ENCODE results near the gene RIPPLY3.

DNA sequence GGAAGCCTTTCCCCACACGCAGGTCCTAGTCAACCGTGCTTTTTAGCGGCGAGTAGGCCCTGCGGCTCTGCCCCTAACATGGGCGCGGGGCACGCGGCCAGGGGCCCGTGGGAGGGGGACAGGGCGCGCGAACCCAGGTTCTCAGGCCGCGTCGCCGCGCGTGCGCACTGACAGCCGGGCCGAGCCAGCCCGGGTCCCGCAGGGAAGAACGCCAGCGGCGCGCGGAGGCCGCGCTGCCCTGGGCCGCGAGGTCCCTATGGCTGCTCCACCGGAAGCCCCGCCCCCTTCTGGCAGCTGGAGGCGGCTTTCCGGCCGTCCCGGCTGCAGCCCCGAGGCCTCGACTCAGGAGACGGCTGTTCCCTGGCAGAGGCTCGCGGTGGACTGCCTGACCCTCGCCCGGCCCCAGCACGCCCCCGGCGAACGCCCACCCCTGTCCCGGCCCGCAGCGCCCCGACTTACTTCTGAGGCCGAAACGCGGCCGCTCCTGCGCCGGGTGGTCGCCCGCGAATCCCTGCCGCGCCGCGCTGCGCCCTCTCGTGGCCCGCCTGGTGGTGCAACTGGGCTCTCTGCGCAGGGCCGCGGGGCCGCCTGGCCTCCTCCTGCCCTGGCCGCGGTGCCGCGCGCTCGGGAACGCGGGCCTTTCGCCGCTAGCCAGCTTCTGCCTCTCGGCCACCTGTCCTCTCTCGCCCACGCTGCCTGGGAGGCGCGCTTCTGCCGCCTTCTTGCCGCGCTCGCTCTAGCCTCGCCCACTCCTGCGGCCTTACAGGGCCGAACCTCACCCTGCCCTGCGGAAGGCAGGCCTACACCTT lies 16.6 kb upstream of the RIPPLY3 start:
- TF ChIP-seq, protein P1, sequence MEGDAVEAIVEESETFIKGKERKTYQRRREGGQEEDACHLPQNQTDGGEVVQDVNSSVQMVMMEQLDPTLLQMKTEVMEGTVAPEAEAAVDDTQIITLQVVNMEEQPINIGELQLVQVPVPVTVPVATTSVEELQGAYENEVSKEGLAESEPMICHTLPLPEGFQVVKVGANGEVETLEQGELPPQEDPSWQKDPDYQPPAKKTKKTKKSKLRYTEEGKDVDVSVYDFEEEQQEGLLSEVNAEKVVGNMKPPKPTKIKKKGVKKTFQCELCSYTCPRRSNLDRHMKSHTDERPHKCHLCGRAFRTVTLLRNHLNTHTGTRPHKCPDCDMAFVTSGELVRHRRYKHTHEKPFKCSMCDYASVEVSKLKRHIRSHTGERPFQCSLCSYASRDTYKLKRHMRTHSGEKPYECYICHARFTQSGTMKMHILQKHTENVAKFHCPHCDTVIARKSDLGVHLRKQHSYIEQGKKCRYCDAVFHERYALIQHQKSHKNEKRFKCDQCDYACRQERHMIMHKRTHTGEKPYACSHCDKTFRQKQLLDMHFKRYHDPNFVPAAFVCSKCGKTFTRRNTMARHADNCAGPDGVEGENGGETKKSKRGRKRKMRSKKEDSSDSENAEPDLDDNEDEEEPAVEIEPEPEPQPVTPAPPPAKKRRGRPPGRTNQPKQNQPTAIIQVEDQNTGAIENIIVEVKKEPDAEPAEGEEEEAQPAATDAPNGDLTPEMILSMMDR (IDR thresholded peaks at IDR 0.05 in 4 of 5, conservative IDR thresholded peaks at IDR 0.05 in 1 of 5): peak; percentile 75 to 98 (median 95)
- TF ChIP-seq POLR2A (IDR thresholded peaks at IDR 0.05): peak in 1 of 2 donors; percentile 24
